Endothelial cell of umbilical vein (primary cell): ENCODE data around the gene DAPK3.

Experiments
- CTCF ChIP-seq, 2 donors: IDR thresholded peaks; 1 replicate in 1 of 2; 2 replicates in 1 of 2; pipeline ENCODE4 v1.5.1; 2011; ENCODE audit warnings: low read length in 2 of 2, mild to moderate bottlenecking in 2 of 2, moderate library complexity in 2 of 2, control low read depth in 1 of 2, inconsistent platforms in 1 of 2, low read depth in 1 of 2; ENCODE audit not compliant: insufficient read depth in 1 of 2; ENCODE audit errors: extremely low read depth in 1 of 2
- EZH2 ChIP-seq: IDR thresholded peaks from 2 replicates; pipeline ENCODE4 v1.6.1; 2012; ENCODE audit warnings: borderline replicate concordance, low read depth, mild to moderate bottlenecking, moderate library complexity, low read length, inconsistent platforms; ENCODE audit not compliant: severe bottlenecking
- POLR2A ChIP-seq: IDR thresholded peaks from 2 replicates; pipeline ENCODE4 v1.6.1; 2012; ENCODE audit warnings: low read depth, mild to moderate bottlenecking, control low read depth, low read length
- POLR2AphosphoS5 ChIP-seq: IDR thresholded peaks from 2 replicates; pipeline ENCODE4 v1.6.1; 2012; ENCODE audit warnings: low read depth, mild to moderate bottlenecking, control low read depth, low read length, moderate library complexity; ENCODE audit not compliant: insufficient read depth

GRCh38 chr19:4015705-4016402 is 45.0 kb upstream of the DAPK3 start:
- TF ChIP-seq CTCF (IDR thresholded peaks at IDR 0.05; ENCODE audit: extremely low read depth in 1 of 2, insufficient read depth in 1 of 2, low read depth in 1 of 2, low read length in 2 of 2) (no peak), EZH2 (no peak), POLR2AphosphoS5 (no peak), POLR2A (no peak)
